ENCODE measurements around the gene ASIP. TPM values are rescaled to one million over a fixed set of nuclear protein-coding genes. Genes with fewer than 3 reads are reported as not detected.
A peak's percentile ranks its signal among the peaks of the same experiment; 100 is the strongest.

ASIP gene
- total and polyA plus RNA-seq, 2 of the 13 experiments (the other 11 are each of a cell fraction or from before 2014, with no cell fraction given) = not detected

GRCh38 chr20:34302723-34303533 lies 61.7 kb downstream of the ASIP start, which contains the start of gene AHCY (continued):
- TF ChIP-seq USF2 (IDR thresholded peaks at IDR 0.05; ENCODE audit: low read depth, low read length) (no peak), USF2 (CRISPR knock-in tag; IDR thresholded peaks at IDR 0.05; ENCODE audit: borderline replicate concordance) (no peak; the same call in 1 of the 2 replicates), KDM5A (IDR thresholded peaks at IDR 0.05; ENCODE audit: borderline replicate concordance, low read length) (peak; percentile 91), ZFP41 (CRISPR knock-in tag; IDR thresholded peaks at IDR 0.05; ENCODE audit: borderline replicate concordance) (no peak), BATF2 (CRISPR knock-in tag; IDR thresholded peaks at IDR 0.05) (0 out of 2 replicates have a peak, but pooled peaks have one; percentile 49), ZNF704 (CRISPR knock-in tag; IDR thresholded peaks at IDR 0.05; ENCODE audit: borderline replicate concordance) (peak; percentile 83; the same call in 1 of the 2 replicates), ZSCAN30 (CRISPR knock-in tag; IDR thresholded peaks at IDR 0.05) (0 out of 2 replicates have a peak, but pooled peaks have one; percentile 77), PRPF4 (IDR thresholded peaks at IDR 0.05; ENCODE audit: low read depth, low read length, poor library complexity, severe bottlenecking) (no peak), ZNF280B (CRISPR knock-in tag; IDR thresholded peaks at IDR 0.05; ENCODE audit: borderline replicate concordance) (peak; percentile 16; the same call in 1 of the 2 replicates), ZNF549 (CRISPR knock-in tag; IDR thresholded peaks at IDR 0.05) (0 out of 2 replicates have a peak, but pooled peaks have one; percentile 23), NR2F2 (IDR thresholded peaks at IDR 0.05; ENCODE audit: borderline replicate concordance, low read depth) (peak; percentile 24; the same call in 1 of the 2 replicates), ZNF354B (CRISPR knock-in tag; IDR thresholded peaks at IDR 0.05) (peak; percentile 62; the same call in 1 of the 2 replicates), ZNF879 (CRISPR knock-in tag; IDR thresholded peaks at IDR 0.05) (peak; percentile 88), PTBP1 (IDR thresholded peaks at IDR 0.05; ENCODE audit: low read depth, low read length, poor library complexity, severe bottlenecking) (no peak), SNAI1 (CRISPR knock-in tag; IDR thresholded peaks at IDR 0.05; ENCODE audit: borderline replicate concordance) (peak; percentile 99), ZNF788 (CRISPR knock-in tag; IDR thresholded peaks at IDR 0.05; ENCODE audit: borderline replicate concordance) (peak; percentile 85), KLF13 (CRISPR knock-in tag; IDR thresholded peaks at IDR 0.05) (peak; percentile 93; the same call in 1 of the 2 replicates), ZNF274 (CRISPR knock-in tag; IDR thresholded peaks at IDR 0.05) (0 out of 2 replicates have a peak, but pooled peaks have one; percentile 69), MYNN (CRISPR knock-in tag; IDR thresholded peaks at IDR 0.05; ENCODE audit: low read depth) (peak; percentile 40; the same call in 1 of the 2 replicates), NPAS2 (CRISPR knock-in tag; IDR thresholded peaks at IDR 0.05; ENCODE audit: borderline replicate concordance) (no peak), ADNP (CRISPR knock-in tag; IDR thresholded peaks at IDR 0.05) (no peak), SNAPC5 (CRISPR knock-in tag; IDR thresholded peaks at IDR 0.05; ENCODE audit: borderline replicate concordance) (peak; percentile 46; the same call in 1 of the 2 replicates)

All from HepG2 (cell line).